ENCODE measurements around the gene WFDC12. TPM values are rescaled to one million over a fixed set of nuclear protein-coding genes. Genes with fewer than 3 reads are reported as not detected.
"Not testable (repeated sequence)": the region's sequence is repeated elsewhere in the genome, so short reads cannot be mapped to it uniquely, and the experiment has no call there.

WFDC12 gene
- total RNA-seq: not detected in 2 replicates

DNA sequence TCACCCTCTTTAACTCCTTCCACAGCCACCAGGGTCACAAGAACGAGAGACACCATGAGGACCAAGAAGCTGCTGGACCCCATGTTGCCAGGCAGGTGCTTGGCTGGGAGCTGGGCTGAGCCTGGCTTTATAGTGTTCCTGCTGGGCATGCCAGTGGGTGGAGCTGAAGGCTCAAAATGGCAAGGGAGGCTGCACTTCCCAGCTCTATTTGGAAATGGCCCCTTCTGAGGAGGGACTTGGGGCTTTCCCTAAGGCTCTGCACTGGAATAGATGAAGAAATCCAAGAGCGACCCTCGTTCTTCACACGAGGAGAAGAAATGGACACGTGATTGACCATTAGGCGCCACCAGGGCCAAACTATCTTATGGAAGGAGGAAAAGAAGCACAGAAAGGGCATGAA is at the start of gene WFDC12:
Gene WFDC12, minus strand, starts transcription at position 101 of the 400 bp plus-strand sequence. Its CDS starts 18 bp downstream, at position 83.
- intact Hi-C loops (cut with micrococcal nuclease): no loop called here

GRCh38 chr20:45173522-45173921 is 49.3 kb upstream of the WFDC12 start:
- intact Hi-C loops (cut with micrococcal nuclease): no loop called here

GRCh38 chr20:45164906-45165305 is 40.6 kb upstream of the WFDC12 start:
- intact Hi-C loops (cut with micrococcal nuclease): no loop called here

DNA sequence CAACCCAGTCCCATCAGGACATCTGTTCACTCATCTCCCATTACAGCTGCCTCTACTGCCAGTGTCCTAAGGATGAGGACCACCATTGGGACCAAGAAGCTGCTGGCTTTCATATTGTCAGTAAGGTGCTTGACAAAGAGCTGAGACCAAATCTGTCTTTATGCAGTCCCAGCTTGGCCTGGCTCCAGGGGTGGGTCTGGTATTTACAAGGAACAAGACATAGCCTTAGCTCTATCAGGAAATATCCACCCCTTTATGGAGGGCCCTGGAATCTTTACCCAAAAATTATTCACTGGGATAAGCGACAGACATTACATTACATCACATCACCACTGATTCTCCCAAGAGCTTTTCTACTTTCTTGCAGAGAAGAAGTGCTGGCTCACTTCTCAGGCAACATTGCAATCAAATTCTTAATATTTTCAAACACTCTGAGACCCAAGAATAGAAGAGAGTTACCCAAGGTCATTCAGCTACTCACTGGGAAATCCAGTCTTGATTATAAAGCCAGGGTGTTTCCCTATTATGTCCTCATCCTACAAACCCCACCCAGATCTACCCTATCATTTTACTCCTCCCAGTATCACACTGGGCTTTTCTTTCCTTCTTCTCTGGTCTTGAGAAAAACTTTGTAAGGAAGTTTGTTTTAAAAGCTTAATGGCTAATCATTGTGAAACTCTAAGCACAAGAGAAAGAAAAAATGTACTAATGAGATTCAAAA is 39.0 kb upstream of the WFDC12 start:
- intact Hi-C loops (cut with micrococcal nuclease): no loop called here

- intact Hi-C loops (cut with micrococcal nuclease): no loop called here
Observed at GRCh38 chr20:45157962-45158361, 33.7 kb upstream of the WFDC12 start.

DNA sequence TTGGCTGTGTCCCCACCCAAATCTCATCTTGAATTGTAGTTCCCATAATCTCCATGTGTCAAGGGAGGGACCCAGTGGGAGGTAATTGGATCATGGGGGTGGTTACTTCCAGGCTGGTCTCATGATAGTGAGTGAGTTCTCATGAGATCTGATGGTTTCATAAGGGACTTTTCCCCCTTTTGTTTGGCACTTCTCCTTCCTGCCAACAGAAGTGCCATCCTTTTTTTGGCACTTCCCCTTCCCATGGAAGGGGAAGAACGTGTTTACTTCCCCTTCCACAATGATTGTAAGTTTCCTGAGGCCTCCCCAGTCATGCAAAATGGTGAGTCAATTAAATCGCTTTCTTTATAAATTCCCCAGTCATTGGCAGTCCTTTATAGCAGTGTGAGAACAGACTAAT is 32.4 kb upstream of the WFDC12 start:
- intact Hi-C loops (cut with micrococcal nuclease): no loop called here

GRCh38 chr20:45154794-45155193 is 30.5 kb upstream of the WFDC12 start:
- intact Hi-C loops (cut with micrococcal nuclease): not testable (repeated sequence)

GRCh38 chr20:45154183-45154582 is 29.9 kb upstream of the WFDC12 start:
- intact Hi-C loops (cut with micrococcal nuclease): no loop called here

DNA sequence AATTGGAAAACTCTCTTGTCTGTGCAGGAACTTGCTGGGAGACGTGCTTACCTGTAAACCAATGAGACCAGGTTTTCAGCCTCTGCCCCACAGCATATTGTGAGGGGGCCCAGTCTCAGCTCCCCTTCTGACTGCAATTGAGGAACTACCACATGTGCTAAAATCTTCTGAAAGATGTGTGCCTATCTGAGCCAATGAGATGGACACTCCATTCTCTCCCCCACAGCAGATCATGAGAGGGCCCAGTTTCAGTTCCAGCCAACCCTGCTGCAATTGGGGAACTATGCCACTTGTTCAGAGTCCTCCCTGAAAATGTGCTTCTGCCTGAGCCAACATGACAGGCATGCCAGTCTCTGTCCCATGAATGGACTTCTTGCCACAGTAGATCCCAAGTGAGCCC is 29.5 kb upstream of the WFDC12 start:
- intact Hi-C loops (cut with micrococcal nuclease): no loop called here

DNA sequence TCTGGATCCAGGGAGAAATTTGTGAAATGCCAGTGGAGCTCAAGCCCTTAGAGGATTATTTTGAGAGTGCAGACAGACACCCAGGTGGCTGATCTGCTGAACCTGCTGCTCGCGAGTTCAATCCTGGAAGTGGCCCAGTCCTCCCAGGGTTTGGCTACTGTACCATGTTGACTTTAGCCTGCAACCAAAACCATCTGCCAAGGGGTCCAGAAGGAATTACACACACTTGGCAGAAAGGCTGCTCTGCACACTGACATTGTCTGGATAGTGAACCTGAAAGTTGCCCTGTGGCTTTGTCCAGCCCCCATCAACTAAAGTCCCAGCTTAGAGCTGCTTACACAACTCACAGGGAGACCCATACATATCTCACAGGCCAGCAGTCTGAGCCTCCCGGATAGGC is 28.9 kb upstream of the WFDC12 start:
- intact Hi-C loops (cut with micrococcal nuclease): no loop called here

- intact Hi-C loops (cut with micrococcal nuclease): no loop called here
Observed at GRCh38 chr20:45152405-45152804, 28.1 kb upstream of the WFDC12 start.

DNA sequence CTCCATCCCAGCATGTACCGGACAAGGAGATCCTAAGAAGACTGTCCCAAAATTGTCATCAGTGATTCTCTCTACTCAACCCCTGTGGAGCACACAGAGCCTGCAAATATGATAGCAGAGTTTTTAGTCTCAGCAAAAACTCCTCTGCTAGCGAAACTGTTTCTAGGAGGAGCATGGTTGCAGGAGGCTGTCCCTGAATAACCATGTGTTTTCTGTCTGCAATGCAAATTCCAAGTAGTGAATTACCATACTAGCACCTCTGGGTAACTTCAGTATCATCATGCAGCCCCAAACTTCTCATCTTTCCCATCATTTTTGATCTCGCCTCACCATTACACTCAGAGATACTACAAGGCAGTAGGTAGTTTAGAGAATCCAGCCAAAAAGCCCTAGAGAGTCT is 24.8 kb upstream of the WFDC12 start:
- intact Hi-C loops (cut with micrococcal nuclease): no loop called here

DNA sequence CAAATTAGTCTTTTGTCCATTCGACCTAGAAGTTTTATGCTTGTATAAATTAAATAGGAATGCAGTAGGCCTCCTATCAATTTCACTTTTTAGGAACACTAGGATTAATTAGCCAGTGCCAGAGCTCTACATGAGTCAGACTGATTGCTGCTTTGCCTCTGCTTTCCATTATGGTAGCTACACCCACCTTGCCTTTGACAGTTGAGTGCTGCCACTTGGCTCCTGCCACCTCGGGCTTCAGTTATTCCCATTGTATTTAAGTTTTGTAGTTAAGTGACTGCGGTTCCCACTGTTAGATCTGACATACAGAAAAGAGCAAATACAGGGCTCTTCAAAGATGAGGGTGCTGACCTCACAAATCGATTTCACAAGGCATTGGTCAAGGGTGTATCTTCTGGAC is 16.6 kb upstream of the WFDC12 start:
- intact Hi-C loops (cut with micrococcal nuclease): no loop called here

DNA sequence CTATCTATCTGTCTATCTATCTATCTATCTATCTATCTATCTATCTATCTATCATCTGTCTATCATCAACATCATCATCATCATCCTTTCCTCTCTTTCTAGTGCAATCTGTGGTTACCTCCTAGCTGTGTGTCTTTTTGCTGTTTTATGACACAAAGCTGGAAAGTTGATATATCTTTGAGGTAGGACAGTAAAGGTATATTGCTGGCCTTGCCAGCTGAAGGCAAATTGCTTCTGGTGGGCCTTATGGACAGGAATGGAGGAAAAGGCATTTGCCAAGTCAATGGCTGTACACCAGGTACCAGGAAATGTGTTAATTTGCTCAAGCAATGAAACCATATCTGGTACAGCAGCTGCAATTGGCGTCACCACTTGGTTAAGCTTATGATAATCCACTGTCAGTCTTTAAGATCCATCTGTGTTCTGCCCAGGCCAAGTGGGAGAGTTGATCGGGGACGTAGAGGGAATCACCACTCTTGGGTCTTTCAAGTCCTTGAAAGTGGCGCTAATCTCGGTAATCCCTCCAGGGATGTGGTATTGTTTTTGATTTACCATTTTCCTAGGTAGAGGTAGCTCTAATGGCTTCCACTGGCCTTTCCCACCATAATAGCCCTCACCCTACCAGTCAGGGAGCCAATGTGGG is 15.6 kb upstream of the WFDC12 start:
- intact Hi-C loops (cut with micrococcal nuclease): not testable (repeated sequence)

GRCh38 chr20:45138561-45139300 is 14.5 kb upstream of the WFDC12 start:
- intact Hi-C loops (cut with micrococcal nuclease): no loop called here

GRCh38 chr20:45136911-45137310 is 12.6 kb upstream of the WFDC12 start:
- intact Hi-C loops (cut with micrococcal nuclease): no loop called here

DNA sequence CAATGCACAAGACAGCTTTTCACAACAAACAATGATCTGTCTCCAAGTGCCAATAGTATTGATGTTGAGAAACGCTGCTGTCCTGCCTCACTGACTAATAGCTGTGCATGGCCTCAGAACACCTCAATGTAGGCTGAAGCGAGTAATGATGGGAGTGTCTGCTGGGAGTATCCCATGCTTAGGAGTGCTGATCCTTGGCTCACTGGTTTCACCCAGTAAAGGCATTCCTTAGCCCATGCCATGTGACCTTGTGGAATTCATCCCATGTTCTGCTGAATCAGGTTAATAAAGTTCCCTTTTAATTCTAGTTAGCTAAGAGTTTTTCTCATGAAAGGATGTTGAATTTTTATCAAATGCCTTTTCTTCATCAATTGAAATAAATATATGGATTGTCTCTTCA is 3.8 kb upstream of the WFDC12 start:
- intact Hi-C loops (cut with micrococcal nuclease): no loop called here

DNA sequence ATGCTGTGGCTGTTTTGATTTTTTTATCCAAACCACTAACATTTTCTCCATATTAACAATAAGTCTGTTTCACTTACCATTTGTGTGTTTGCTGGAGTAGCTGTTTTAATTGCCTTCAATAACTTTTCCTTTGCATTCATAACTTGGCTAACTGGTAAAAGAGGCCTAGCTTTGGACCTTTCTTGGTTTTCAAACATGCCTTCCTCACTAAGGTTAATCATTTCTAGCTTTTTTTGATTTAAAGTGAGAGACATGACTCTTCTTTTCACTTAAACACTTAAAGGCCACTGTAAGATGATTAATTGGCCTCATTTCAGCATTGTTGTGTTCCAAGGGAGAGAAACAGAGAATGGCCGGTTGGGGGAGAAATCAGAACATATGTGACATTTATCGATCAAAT is 2.9 kb downstream of the WFDC12 start:
- intact Hi-C loops (cut with micrococcal nuclease): no loop called here

- intact Hi-C loops (cut with micrococcal nuclease): no loop called here
Observed at GRCh38 chr20:45119556-45120266, 4.6 kb downstream of the WFDC12 start.

DNA sequence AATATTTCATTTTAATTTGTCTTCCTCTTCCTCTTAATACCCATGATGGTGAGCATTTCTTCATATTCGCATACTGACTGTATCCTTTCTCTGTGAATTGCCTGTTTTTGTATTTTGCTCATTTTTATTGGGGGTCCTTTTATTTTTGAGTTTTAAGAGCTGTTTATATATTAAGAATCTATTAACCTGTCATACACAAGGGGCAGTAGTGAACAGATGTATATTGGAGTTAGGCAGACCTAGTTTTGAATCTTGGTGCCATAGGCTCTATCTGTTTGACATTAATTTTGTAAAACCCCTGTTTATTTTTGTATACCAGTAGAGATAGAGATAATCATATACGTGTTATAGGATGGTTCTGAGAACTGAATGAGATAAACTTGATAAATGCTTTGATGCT is 6.2 kb downstream of the WFDC12 start:
- intact Hi-C loops (cut with micrococcal nuclease): no loop called here

- intact Hi-C loops (cut with micrococcal nuclease): no loop called here
Observed at GRCh38 chr20:45117581-45117980, 6.7 kb downstream of the WFDC12 start.

DNA sequence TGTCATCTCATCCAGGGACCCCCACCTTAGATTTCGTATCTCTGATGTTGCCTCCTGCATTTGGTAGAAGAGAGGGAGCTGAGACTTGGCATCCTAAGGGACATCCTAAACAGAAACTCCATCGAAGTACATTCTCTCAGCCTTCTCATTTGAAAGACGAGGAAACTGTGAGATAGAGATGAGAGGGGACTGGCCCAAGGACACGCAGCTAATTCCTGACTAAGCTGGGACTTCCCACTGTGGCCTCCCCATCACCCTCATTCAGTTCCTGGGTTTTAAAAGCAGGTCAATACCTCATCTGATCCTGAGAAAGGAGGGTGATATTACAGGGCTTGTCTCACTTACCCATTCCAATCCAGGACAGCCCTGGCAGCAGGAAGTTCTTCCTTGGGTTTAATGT is 8.4 kb downstream of the WFDC12 start:
- intact Hi-C loops (cut with micrococcal nuclease): no loop called here

Measured in T-helper 2 cell treated with Interferon-gamma antibody and Interleukin-4, amounts not matched to agents 100 ng/mL and 5 ng/mL, for 36 hours (primary cell).